HepG2 (cell line): Measurements from ENCODE around the gene TRIM42. TPM values are rescaled to one million over a fixed set of nuclear protein-coding genes. Genes with fewer than 3 reads are reported as not detected.

Experiments used
- ARID2 ChIP-seq: sonication (generic); formaldehyde crosslinking; IDR thresholded peaks from 2 replicates; pipeline ENCODE4 v1.8.1; 2022; ENCODE audit warnings: mild to moderate bottlenecking, missing genetic modification reagents, borderline replicate concordance
- CEBPG ChIP-seq: IDR thresholded peaks from 2 replicates; pipeline ENCODE4 v1.6.1; 2016
- CREM ChIP-seq, 2 experiments: sonication (generic) in 1 of 2; formaldehyde crosslinking in 1 of 2; IDR thresholded peaks; 2 replicates each; pipeline versions ENCODE4 v1.4.0 to v1.6.1; 2016 to 2020; ENCODE audit warnings: antibody characterized with exemption in 1 of 2, mild to moderate bottlenecking in 1 of 2, missing genetic modification reagents in 1 of 2
- FOXA3 ChIP-seq: IDR thresholded peaks from 2 replicates; pipeline ENCODE4 v1.6.1; 2016; ENCODE audit warnings: missing genetic modification reagents, missing compliant biosample characterization
- GATA4 ChIP-seq: sonication (generic); IDR thresholded peaks from 2 replicates; pipeline ENCODE4 v1.6.1; 2016; ENCODE audit warnings: antibody characterized with exemption, low read depth, borderline replicate concordance
- HMG20B ChIP-seq: conservative IDR thresholded peaks from 2 replicates; pipeline ENCODE4 v1.6.1; 2016; ENCODE audit warnings: missing genetic modification reagents, missing compliant biosample characterization
- HNRNPL ChIP-seq: fragments of 200-400 bp; formaldehyde crosslinking; IDR thresholded peaks from 2 replicates; pipeline ENCODE4 v1.6.1; 2017; ENCODE audit warnings: mild to moderate bottlenecking, low read depth, low read length
- IKZF1 ChIP-seq: fragments of 450-650 bp; IDR thresholded peaks from 2 replicates; pipeline ENCODE4 v1.7.1; 2016
- ISL2 ChIP-seq: sonication (generic); formaldehyde crosslinking; IDR thresholded peaks from 2 replicates; pipeline ENCODE4 v1.5.0; 2020; ENCODE audit warnings: missing genetic modification reagents
- MEF2D ChIP-seq: sonication (generic); formaldehyde crosslinking; IDR thresholded peaks from 2 replicates; pipeline ENCODE4 v1.5.1; 2020; ENCODE audit warnings: mild to moderate bottlenecking, missing genetic modification reagents
- MIXL1 ChIP-seq: IDR thresholded peaks from 2 replicates; pipeline ENCODE4 v1.6.1; 2016
- NR2F6 ChIP-seq, 2 experiments: IDR thresholded peaks; 2 replicates each; pipeline ENCODE4 v1.6.1; 2016; ENCODE audit warnings: antibody characterized with exemption in 1 of 2, mild to moderate bottlenecking in 1 of 2
- RXRB ChIP-seq: IDR thresholded peaks from 2 replicates; pipeline ENCODE4 v1.6.1; 2016; ENCODE audit warnings: borderline replicate concordance, missing genetic modification reagents, missing compliant biosample characterization
- XRCC5 ChIP-seq: fragments of 200-400 bp; formaldehyde crosslinking; optimal IDR thresholded peaks from 2 replicates; pipeline ENCODE3; 2017; ENCODE audit warnings: mild to moderate bottlenecking, low read length
- ZFP90 ChIP-seq: sonication (generic); formaldehyde crosslinking; IDR thresholded peaks from 2 replicates; pipeline ENCODE4 v1.8.0; 2022; ENCODE audit warnings: missing genetic modification reagents, mild to moderate bottlenecking, inconsistent platforms, borderline replicate concordance
- ZNF263 ChIP-seq: sonication (generic); formaldehyde crosslinking; IDR thresholded peaks from 2 replicates; pipeline ENCODE4 v1.4.0; 2020; ENCODE audit warnings: missing genetic modification reagents
- ZNF530 ChIP-seq: sonication (generic); formaldehyde crosslinking; IDR thresholded peaks from 2 replicates; pipeline ENCODE4 v1.5.0; 2020; ENCODE audit warnings: low read depth, mild to moderate bottlenecking, missing genetic modification reagents
- ZNF570 ChIP-seq: sonication (generic); formaldehyde crosslinking; IDR thresholded peaks from 2 replicates; pipeline ENCODE4 v1.4.0; 2020; ENCODE audit warnings: mild to moderate bottlenecking, missing genetic modification reagents, borderline replicate concordance
- polyA plus RNA-seq, 8 experiments: library from polyadenylated mRNA; depleted of rRNA in 3 of 8; stranded (reverse) in 7 of 8; unstranded in 1 of 8; fragments of >200 nt; fragmentation: Illumina TruSeq in 4 of 8; extraction: Trizol in 4 of 8; gene quantifications; 2 replicates each; pipeline versions ENCODE4 v1.2.1 to v1.2.3, GENCODE V29; 2011 to 2016; ENCODE audit warnings: low read depth in 4 of 8, missing spikeins in 1 of 8, mixed read lengths in 1 of 8; ENCODE audit not compliant: insufficient read depth in 1 of 8
- total RNA-seq, 5 experiments: library from RNA; depleted of rRNA; stranded (reverse); fragments of >200 nt; fragmentation: Illumina TruSeq; extraction: Trizol; gene quantifications; 2 replicates each; pipeline ENCODE4 v1.2.3, GENCODE V29; 2016; ENCODE audit warnings: low read depth in 1 of 5
- TF ChIP-seq, protein P1 (sequence below): sonication (generic); formaldehyde crosslinking; IDR thresholded peaks from 2 replicates; pipeline ENCODE4 v1.4.0; 2020; ENCODE audit warnings: mild to moderate bottlenecking, missing genetic modification reagents, borderline replicate concordance
- TF ChIP-seq, protein P2 (sequence below): sonication (generic); formaldehyde crosslinking; IDR thresholded peaks from 2 replicates; pipeline ENCODE4 v1.4.0; 2020; ENCODE audit warnings: low read depth, mild to moderate bottlenecking, missing genetic modification reagents
- TF ChIP-seq, protein P3 (sequence below): sonication (generic); formaldehyde crosslinking; IDR thresholded peaks from 2 replicates; pipeline ENCODE4 v1.5.0; 2020; ENCODE audit warnings: missing genetic modification reagents
- TF ChIP-seq, protein P4 (sequence below): sonication (generic); formaldehyde crosslinking; IDR thresholded peaks from 2 replicates; pipeline ENCODE4 v1.4.0; 2020; ENCODE audit warnings: mild to moderate bottlenecking, low read depth, missing genetic modification reagents
- TF ChIP-seq, protein P5 (sequence below): IDR thresholded peaks from 2 replicates; pipeline ENCODE4 v1.6.1; 2016; ENCODE audit warnings: missing genetic modification reagents, missing compliant biosample characterization

Gene TRIM42
- total and polyA plus RNA-seq, 2 of the 13 experiments (the other 11 are each of a cell fraction or from before 2014, with no cell fraction given): not detected

DNA sequence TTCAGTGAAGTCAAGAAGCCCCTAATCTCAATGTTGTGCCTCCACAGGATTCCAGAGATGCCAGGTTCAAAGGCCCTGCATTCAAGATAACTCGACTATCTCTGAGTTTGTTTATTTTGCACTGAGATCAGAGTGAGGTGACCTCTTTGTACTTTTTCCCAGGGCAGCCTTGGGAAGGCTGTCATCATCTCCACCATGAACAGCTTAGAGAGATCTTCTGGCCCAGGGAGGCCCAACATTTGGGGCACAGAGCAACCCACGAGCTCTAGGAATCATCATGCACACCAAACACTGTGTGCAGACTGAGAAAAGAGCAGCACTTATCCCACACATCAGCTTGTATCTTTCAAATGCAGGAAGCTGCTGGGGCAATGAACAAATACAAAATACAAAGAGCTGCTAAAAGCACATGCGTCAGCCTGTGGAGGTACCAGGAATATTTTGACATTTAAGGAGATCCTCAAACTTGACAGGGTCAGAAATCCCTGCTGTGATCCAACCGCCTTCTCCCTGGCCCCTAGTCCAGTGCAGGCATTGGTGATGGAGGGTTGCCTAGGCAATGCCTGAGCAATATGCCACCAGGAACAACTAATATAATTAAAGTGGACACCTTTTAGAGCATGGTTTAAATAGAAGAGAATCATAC is 33.6 kb downstream of the TRIM42 start (continued):
- TF ChIP-seq MIXL1 (no peak), XRCC5 (peak; percentile 20), GATA4 (peak; percentile 94), HMG20B (CRISPR knock-in tag) (peak; percentile 55; the same call in 1 of the 2 replicates), CEBPG (CRISPR knock-in tag) (0 out of 2 replicates have a peak, but pooled peaks have one; percentile 30), FOXA3 (CRISPR knock-in tag) (peak; percentile 85), MEF2D (0 out of 2 replicates have a peak, but pooled peaks have one; percentile 50), ARID2 (CRISPR knock-in tag) (no peak), ZNF530 (CRISPR knock-in tag) (no peak), ZFP90 (CRISPR knock-in tag) (no peak), RXRB (CRISPR knock-in tag) (peak; percentile 73; the same call in 1 of the 2 replicates), ZNF263 (CRISPR knock-in tag) (no peak), NR2F6 (IDR thresholded peaks at IDR 0.05) (peak; percentile 90), NR2F6 (CRISPR knock-in tag; IDR thresholded peaks at IDR 0.05) (peak; percentile 90), HNRNPL (no peak), ISL2 (CRISPR knock-in tag) (peak; percentile 98), ZNF570 (CRISPR knock-in tag) (no peak), IKZF1 (no peak), CREM (IDR thresholded peaks at IDR 0.05) (peak; percentile 90), CREM (CRISPR knock-in tag; IDR thresholded peaks at IDR 0.05) (no peak)
- TF ChIP-seq, protein P1, sequence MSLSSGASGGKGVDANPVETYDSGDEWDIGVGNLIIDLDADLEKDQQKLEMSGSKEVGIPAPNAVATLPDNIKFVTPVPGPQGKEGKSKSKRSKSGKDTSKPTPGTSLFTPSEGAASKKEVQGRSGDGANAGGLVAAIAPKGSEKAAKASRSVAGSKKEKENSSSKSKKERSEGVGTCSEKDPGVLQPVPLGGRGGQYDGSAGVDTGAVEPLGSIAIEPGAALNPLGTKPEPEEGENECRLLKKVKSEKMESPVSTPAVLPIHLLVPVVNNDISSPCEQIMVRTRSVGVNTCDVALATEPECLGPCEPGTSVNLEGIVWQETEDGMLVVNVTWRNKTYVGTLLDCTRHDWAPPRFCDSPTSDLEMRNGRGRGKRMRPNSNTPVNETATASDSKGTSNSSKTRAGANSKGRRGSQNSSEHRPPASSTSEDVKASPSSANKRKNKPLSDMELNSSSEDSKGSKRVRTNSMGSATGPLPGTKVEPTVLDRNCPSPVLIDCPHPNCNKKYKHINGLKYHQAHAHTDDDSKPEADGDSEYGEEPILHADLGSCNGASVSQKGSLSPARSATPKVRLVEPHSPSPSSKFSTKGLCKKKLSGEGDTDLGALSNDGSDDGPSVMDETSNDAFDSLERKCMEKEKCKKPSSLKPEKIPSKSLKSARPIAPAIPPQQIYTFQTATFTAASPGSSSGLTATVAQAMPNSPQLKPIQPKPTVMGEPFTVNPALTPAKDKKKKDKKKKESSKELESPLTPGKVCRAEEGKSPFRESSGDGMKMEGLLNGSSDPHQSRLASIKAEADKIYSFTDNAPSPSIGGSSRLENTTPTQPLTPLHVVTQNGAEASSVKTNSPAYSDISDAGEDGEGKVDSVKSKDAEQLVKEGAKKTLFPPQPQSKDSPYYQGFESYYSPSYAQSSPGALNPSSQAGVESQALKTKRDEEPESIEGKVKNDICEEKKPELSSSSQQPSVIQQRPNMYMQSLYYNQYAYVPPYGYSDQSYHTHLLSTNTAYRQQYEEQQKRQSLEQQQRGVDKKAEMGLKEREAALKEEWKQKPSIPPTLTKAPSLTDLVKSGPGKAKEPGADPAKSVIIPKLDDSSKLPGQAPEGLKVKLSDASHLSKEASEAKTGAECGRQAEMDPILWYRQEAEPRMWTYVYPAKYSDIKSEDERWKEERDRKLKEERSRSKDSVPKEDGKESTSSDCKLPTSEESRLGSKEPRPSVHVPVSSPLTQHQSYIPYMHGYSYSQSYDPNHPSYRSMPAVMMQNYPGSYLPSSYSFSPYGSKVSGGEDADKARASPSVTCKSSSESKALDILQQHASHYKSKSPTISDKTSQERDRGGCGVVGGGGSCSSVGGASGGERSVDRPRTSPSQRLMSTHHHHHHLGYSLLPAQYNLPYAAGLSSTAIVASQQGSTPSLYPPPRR (CRISPR knock-in tag): peak; percentile 75; the same call in 1 of the 2 replicates
- TF ChIP-seq, protein P2, sequence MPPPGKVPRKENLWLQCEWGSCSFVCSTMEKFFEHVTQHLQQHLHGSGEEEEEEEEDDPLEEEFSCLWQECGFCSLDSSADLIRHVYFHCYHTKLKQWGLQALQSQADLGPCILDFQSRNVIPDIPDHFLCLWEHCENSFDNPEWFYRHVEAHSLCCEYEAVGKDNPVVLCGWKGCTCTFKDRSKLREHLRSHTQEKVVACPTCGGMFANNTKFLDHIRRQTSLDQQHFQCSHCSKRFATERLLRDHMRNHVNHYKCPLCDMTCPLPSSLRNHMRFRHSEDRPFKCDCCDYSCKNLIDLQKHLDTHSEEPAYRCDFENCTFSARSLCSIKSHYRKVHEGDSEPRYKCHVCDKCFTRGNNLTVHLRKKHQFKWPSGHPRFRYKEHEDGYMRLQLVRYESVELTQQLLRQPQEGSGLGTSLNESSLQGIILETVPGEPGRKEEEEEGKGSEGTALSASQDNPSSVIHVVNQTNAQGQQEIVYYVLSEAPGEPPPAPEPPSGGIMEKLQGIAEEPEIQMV (CRISPR knock-in tag): no peak
- TF ChIP-seq, protein P3, sequence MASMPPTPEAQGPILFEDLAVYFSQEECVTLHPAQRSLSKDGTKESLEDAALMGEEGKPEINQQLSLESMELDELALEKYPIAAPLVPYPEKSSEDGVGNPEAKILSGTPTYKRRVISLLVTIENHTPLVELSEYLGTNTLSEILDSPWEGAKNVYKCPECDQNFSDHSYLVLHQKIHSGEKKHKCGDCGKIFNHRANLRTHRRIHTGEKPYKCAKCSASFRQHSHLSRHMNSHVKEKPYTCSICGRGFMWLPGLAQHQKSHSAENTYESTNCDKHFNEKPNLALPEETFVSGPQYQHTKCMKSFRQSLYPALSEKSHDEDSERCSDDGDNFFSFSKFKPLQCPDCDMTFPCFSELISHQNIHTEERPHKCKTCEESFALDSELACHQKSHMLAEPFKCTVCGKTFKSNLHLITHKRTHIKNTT (CRISPR knock-in tag): no peak
- TF ChIP-seq, protein P4, sequence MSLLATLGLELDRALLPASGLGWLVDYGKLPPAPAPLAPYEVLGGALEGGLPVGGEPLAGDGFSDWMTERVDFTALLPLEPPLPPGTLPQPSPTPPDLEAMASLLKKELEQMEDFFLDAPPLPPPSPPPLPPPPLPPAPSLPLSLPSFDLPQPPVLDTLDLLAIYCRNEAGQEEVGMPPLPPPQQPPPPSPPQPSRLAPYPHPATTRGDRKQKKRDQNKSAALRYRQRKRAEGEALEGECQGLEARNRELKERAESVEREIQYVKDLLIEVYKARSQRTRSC (CRISPR knock-in tag): no peak
- TF ChIP-seq, protein P5, sequence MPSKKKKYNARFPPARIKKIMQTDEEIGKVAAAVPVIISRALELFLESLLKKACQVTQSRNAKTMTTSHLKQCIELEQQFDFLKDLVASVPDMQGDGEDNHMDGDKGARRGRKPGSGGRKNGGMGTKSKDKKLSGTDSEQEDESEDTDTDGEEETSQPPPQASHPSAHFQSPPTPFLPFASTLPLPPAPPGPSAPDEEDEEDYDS (CRISPR knock-in tag): 0 out of 2 replicates have a peak, but pooled peaks have one; percentile 10
